Endothelial cell of umbilical vein (primary cell): ENCODE data around the gene SIN3A. TPM values are rescaled to one million over a fixed set of nuclear protein-coding genes. Genes with fewer than 3 reads are reported as not detected.

ENCODE experiments used
- BruUV-seq: library from RNA; stranded (reverse); fragments of 400-500 nt; replicated peaks from 2 replicates; lab custom pipeline; 2021; lab: Mats Ljungman, UMichigan
- CTCF ChIA-PET: fragments of 300-600, 350-600 bp; sonication (Branson Sonifier 250); formaldehyde crosslinking; loops from one replicate; lab custom pipeline; 2021; ENCODE audit warnings: antibody characterized with exemption, inconsistent platforms; lab: Charles Lee
- POLR2A ChIA-PET: fragments of 300-600, 350-600 bp; sonication (Branson Sonifier 250); formaldehyde crosslinking; loops from one replicate; lab custom pipeline; 2021; ENCODE audit warnings: antibody characterized with exemption, inconsistent platforms; lab: Charles Lee
- DNase-seq: peaks from one replicate; pipeline ENCODE4 v3.0.0-alpha.2; 2011; ENCODE audit warnings: low read depth, low spot score
- FAIRE-seq: peaks from 2 replicates; lab custom pipeline; 2011; peaks lifted over from hg19 to GRCh38; lab: Jason Lieb, UNC
- H2AFZ ChIP-seq: 2 replicates; pipeline ENCODE4 v1.6.0; 2012; ENCODE audit warnings: low read depth, low read length, control low read depth, inconsistent platforms
- H3K27ac ChIP-seq: 2 replicates; pipeline ENCODE4 v1.5.1; 2011; ENCODE audit warnings: low read depth, mild to moderate bottlenecking, control low read depth, low read length, moderate library complexity; ENCODE audit not compliant: insufficient read depth
- H3K27me3 ChIP-seq, 2 experiments: 2 replicates each; pipeline versions ENCODE4 v1.6.0 to v1.6.1; 2011; ENCODE audit warnings: low read length in 2 of 2, mixed read lengths in 1 of 2; ENCODE audit not compliant: control insufficient read depth in 2 of 2, insufficient read depth in 2 of 2
- H3K36me3 ChIP-seq, 2 experiments: 2 replicates in 1 of 2; 3 replicates in 1 of 2; pipeline ENCODE4 v1.5.1; 2011; ENCODE audit warnings: low read length in 2 of 2, mild to moderate bottlenecking in 1 of 2, moderate library complexity in 1 of 2; ENCODE audit not compliant: control insufficient read depth in 2 of 2, insufficient read depth in 2 of 2; ENCODE audit errors: extremely low read depth in 1 of 2
- H3K4me1 ChIP-seq: 3 replicates; pipeline ENCODE4 v1.5.1; 2011; ENCODE audit warnings: mild to moderate bottlenecking, low read length; ENCODE audit not compliant: control insufficient read depth, insufficient read depth; ENCODE audit errors: extremely low read depth
- H3K4me2 ChIP-seq: 2 replicates; pipeline ENCODE4 v1.6.1; 2011; ENCODE audit warnings: low read length, control low read depth, mixed read lengths; ENCODE audit not compliant: insufficient read depth
- H3K4me3 ChIP-seq, 3 experiments: fragments of 200-600 bp in 1 of 3; sonication (generic), shearing (Covaris generic) in 1 of 3; replicated peaks in 1 of 3; 2 replicates each; pipeline ENCODE4 v1.5.1; 2011 to 2016; ENCODE audit warnings: control low read depth in 3 of 3, low read length in 3 of 3, mild to moderate bottlenecking in 2 of 3, inconsistent platforms in 1 of 3, low read depth in 1 of 3, moderate library complexity in 1 of 3; ENCODE audit not compliant: insufficient read depth in 1 of 3
- H3K79me2 ChIP-seq: 2 replicates; pipeline ENCODE4 v1.6.0; 2012; ENCODE audit warnings: low read length, inconsistent platforms; ENCODE audit not compliant: control insufficient read depth, insufficient read depth
- H3K9ac ChIP-seq: replicated peaks from 2 replicates; pipeline ENCODE3; 2011; ENCODE audit warnings: low read length, control low read depth; ENCODE audit not compliant: insufficient read depth; ENCODE audit errors: extremely low read depth
- H3K9me1 ChIP-seq: replicated peaks from 3 replicates; pipeline ENCODE4 v1.6.0; 2011; ENCODE audit warnings: mild to moderate bottlenecking, low read length; ENCODE audit not compliant: control insufficient read depth, insufficient read depth; ENCODE audit errors: extremely low read depth
- H3K9me3 ChIP-seq: replicated peaks from 2 replicates; pipeline ENCODE4 v1.5.1; 2012; ENCODE audit warnings: low read length, inconsistent platforms; ENCODE audit not compliant: control insufficient read depth, insufficient read depth
- H4K20me1 ChIP-seq: replicated peaks from 2 replicates; pipeline ENCODE3; 2011; ENCODE audit warnings: mild to moderate bottlenecking, low read length; ENCODE audit not compliant: control insufficient read depth, insufficient read depth; ENCODE audit errors: extremely low read depth
- CTCF ChIP-seq, 2 donors: IDR thresholded peaks; 1 replicate in 1 of 2; 2 replicates in 1 of 2; pipeline ENCODE4 v1.5.1; 2011; ENCODE audit warnings: low read length in 2 of 2, mild to moderate bottlenecking in 2 of 2, moderate library complexity in 2 of 2, control low read depth in 1 of 2, inconsistent platforms in 1 of 2, low read depth in 1 of 2; ENCODE audit not compliant: insufficient read depth in 1 of 2; ENCODE audit errors: extremely low read depth in 1 of 2
- EZH2 ChIP-seq: IDR thresholded peaks from 2 replicates; pipeline ENCODE4 v1.6.1; 2012; ENCODE audit warnings: borderline replicate concordance, low read depth, mild to moderate bottlenecking, moderate library complexity, low read length, inconsistent platforms; ENCODE audit not compliant: severe bottlenecking
- dilution Hi-C: fragments of 300-500 bp; cut with MboI; formaldehyde crosslinking; loops from one replicate; pipeline ENCODE4 v1.15.0; 2019; ENCODE audit warnings: low sequenced_read_pairs; ENCODE audit not compliant: extremely low pct_ligation_motif_present
- intact Hi-C: fragments of 100-400 bp; cut with micrococcal nuclease; formaldehyde crosslinking; loops from one replicate; pipeline ENCODE4 v1.10.0; 2022
- polyA plus RNA-seq, 4 experiments: library from polyadenylated mRNA; depleted of rRNA in 3 of 4; stranded (reverse) in 3 of 4; unstranded in 1 of 4; fragments of >200 nt; gene quantifications; 2 replicates each; pipeline versions ENCODE4 v1.2.1 to v1.2.3, GENCODE V29; 2011 to 2012; ENCODE audit warnings: missing spikeins in 1 of 4
- total RNA-seq: library from RNA; stranded (reverse); gene quantifications from 2 replicates; pipeline ENCODE4 v1.2.3, GENCODE V29; 2021

The SIN3A gene
- total and polyA plus RNA-seq, 2 donors (not counting 3 experiments of a cell fraction or from before 2014, with no cell fraction given) = 30.6 to 44.5 TPM

GRCh38 chr15:75452865-75453702 lies 1.6 kb upstream of the SIN3A start:
- Histone ChIP-seq H3K79me2 (peaks cover 23% of the 10 kb centered on the region), H3K27me3 (no peaks in the 10 kb centered on the region), H3K4me2 (peak overlapping the region; percentile 97), H4K20me1 (peaks cover 3% of the 10 kb centered on the region), H3K4me3 (peak overlapping the region; percentile 45 to 84 (median 58)), H3K9me1 (no peaks in the 10 kb centered on the region), H3K27ac (peak overlapping the region; percentile 78), H2AFZ (peak overlapping the region; percentile 68), H3K36me3 (no peaks in the 10 kb centered on the region), H3K9ac (peak overlapping the region; percentile 85), H3K9me3 (no peaks in the 10 kb centered on the region), H3K4me1 (peaks cover 29% of the 10 kb centered on the region)
- BruUV-seq = TSS peak; percentile 43
- intact Hi-C loops = loop anchor here (2.0 to 5.0 kb wide), 4 partner anchors 186 to 491 kb away; no protein-coding TSS in a partner anchor
- FAIRE-seq = no peak
- ChIA-PET CTCF (interaction anchor here (1.2 to 3.4 kb wide), 8 partner anchors 8 to 231 kb away, joined by 3 to 21 read pairs (median 4); partner anchors contain the start of genes MAN2C1 and SNX33), POLR2A (interaction anchor here (0.6 to 1.2 kb wide), 3 partner anchors 20 to 363 kb away, joined by 5 to 7 read pairs (median 6); no protein-coding TSS in a partner anchor)
- TF ChIP-seq CTCF (IDR thresholded peaks at IDR 0.05; ENCODE audit: extremely low read depth in 1 of 2, insufficient read depth in 1 of 2, low read depth in 1 of 2, low read length in 2 of 2) (peak in 1 of 2 donors; percentile 32), EZH2 (no peak)
- dilution Hi-C loops = loop anchor here (25.0 kb wide), 1 partner anchor 134 kb away; the partner anchor contains the start of gene PTPN9
- DNase-seq = peak; percentile 49
